Keratinocyte (primary cell): ENCODE measurements around the gene ARRDC1.

Experiments
- EZH2 ChIP-seq: IDR thresholded peaks from one replicate; pipeline ENCODE4 v1.6.1; 2012; ENCODE audit warnings: inconsistent platforms, mild to moderate bottlenecking, low read length, moderate library complexity
- TF ChIP-seq, protein P1 (sequence below), 3 experiments: IDR thresholded peaks in 1 of 3; conservative IDR thresholded peaks in 1 of 3; optimal IDR thresholded peaks in 1 of 3; 2 replicates in 2 of 3; 3 replicates in 1 of 3; pipeline versions ENCODE3 to v1.5.1; 2011; ENCODE audit warnings: low read length in 3 of 3, mild to moderate bottlenecking in 3 of 3, moderate library complexity in 2 of 3, control low read depth in 1 of 3, inconsistent platforms in 1 of 3; ENCODE audit not compliant: insufficient read depth in 2 of 3; ENCODE audit errors: extremely low read depth in 1 of 3

DNA sequence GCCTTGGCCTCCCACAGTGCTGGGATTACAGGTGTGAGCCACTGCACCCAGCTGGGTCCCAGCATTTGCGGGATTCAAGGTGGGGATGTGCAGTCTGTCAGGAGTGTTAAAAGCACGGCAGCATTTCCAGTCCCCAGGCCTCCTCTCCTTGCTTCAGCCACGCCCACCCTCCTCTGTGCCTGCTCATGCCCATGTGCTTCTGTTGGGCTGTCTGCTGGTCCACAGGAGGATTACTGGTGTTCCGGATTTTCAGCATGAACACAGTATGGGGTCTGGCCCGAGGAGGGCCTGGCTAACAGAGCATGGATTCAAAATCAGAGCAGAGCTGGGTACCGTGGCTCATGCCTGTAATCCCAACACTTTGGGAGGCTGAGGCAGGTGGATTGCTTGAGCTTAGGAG, 5.5 kb downstream of the ARRDC1 start:
- TF ChIP-seq, protein P1, sequence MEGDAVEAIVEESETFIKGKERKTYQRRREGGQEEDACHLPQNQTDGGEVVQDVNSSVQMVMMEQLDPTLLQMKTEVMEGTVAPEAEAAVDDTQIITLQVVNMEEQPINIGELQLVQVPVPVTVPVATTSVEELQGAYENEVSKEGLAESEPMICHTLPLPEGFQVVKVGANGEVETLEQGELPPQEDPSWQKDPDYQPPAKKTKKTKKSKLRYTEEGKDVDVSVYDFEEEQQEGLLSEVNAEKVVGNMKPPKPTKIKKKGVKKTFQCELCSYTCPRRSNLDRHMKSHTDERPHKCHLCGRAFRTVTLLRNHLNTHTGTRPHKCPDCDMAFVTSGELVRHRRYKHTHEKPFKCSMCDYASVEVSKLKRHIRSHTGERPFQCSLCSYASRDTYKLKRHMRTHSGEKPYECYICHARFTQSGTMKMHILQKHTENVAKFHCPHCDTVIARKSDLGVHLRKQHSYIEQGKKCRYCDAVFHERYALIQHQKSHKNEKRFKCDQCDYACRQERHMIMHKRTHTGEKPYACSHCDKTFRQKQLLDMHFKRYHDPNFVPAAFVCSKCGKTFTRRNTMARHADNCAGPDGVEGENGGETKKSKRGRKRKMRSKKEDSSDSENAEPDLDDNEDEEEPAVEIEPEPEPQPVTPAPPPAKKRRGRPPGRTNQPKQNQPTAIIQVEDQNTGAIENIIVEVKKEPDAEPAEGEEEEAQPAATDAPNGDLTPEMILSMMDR (optimal IDR thresholded peaks at IDR 0.05 in 1 of 3, IDR thresholded peaks at IDR 0.05 in 1 of 3, conservative IDR thresholded peaks at IDR 0.05 in 1 of 3; ENCODE audit: extremely low read depth in 1 of 3, insufficient read depth in 2 of 3, low read length in 3 of 3): no peak
- no peak for TF ChIP-seq EZH2
